HL-60 (cell line): ENCODE results near the gene LENEP.

ENCODE experiments used
- CTCF ChIP-seq: IDR thresholded peaks from one replicate; pipeline ENCODE4 v1.5.1; 2011; ENCODE audit warnings: low read length, control low read depth, inconsistent platforms; ENCODE audit not compliant: insufficient read depth
- GABPA ChIP-seq: IDR thresholded peaks from 2 replicates; pipeline ENCODE4 v1.6.1; 2012; ENCODE audit warnings: low read depth
- POLR2AphosphoS5 ChIP-seq: IDR thresholded peaks from 2 replicates; pipeline ENCODE4 v1.6.1; 2012; ENCODE audit warnings: low read depth
- REST ChIP-seq: IDR thresholded peaks from 2 replicates; pipeline ENCODE4 v1.6.1; 2012; ENCODE audit warnings: low read depth; ENCODE audit not compliant: insufficient replicate concordance

- no peak for TF ChIP-seq CTCF
- no peak for TF ChIP-seq REST
- no peak for TF ChIP-seq POLR2AphosphoS5
- TF ChIP-seq GABPA, result no peak
Observed at GRCh38 chr1:154994269-154994587, 842 bp downstream of the LENEP start.
